ENCODE measurements around the gene KDM1B. TPM values are rescaled to one million over a fixed set of nuclear protein-coding genes. Genes with fewer than 3 reads are reported as not detected.

KDM1B gene
- total and polyA plus RNA-seq, 2 of the 8 experiments (the other 6 are each of a cell fraction or from before 2014, with no cell fraction given), result 3.7 to 7.5 TPM

- Histone ChIP-seq H3K4ac (replicated peaks; ENCODE audit: insufficient read length, low read depth, low read length) (no peak overlapping the region), H4K5ac (ENCODE audit: insufficient read length, low read depth, low read length) (no peak overlapping the region), H3K56ac (replicated peaks; ENCODE audit: insufficient read length, low read depth, low read length) (no peak overlapping the region), H2BK20ac (ENCODE audit: low read length) (no peak overlapping the region), H3K27me3 (replicated peaks in 1 of 4; ENCODE audit: control insufficient read depth in 3 of 4, extremely low read depth in 1 of 4, insufficient read depth in 3 of 4, low read length in 3 of 4) (no peaks in the 10 kb centered on the region), H2BK120ac (replicated peaks; ENCODE audit: low read depth, low read length) (no peak overlapping the region), H2AFZ (ENCODE audit: low read length) (no peak overlapping the region), H2BK15ac (ENCODE audit: low read length) (no peak overlapping the region), H3K23me2 (ENCODE audit: low read depth, low read length) (no peaks in the 10 kb centered on the region), H3K4me1 (replicated peaks in 1 of 4; ENCODE audit: control insufficient read depth in 3 of 4, insufficient read depth in 4 of 4, low read length in 3 of 4) (no peaks in the 10 kb centered on the region), H4K8ac (ENCODE audit: extremely low read depth, insufficient read depth, low read length) (no peak overlapping the region), H3K36me3 (ENCODE audit: control insufficient read depth in 2 of 4, insufficient read depth in 4 of 4, low read length in 3 of 4) (peaks cover 14 to 95% (median 57%) of the 10 kb centered on the region in 4 experiments), H3K79me1 (ENCODE audit: low read depth, low read length) (peaks cover 4% of the 10 kb centered on the region; the same call in 1 of the 2 replicates), H4K20me1 (replicated peaks in 1 of 2; ENCODE audit: control insufficient read depth in 1 of 2, insufficient read depth in 2 of 2, low read length in 2 of 2) (peaks cover 0 to 7% of the 10 kb centered on the region in 2 experiments), H2BK12ac (ENCODE audit: low read depth, low read length) (no peak overlapping the region), H3K4me2 (ENCODE audit: insufficient read depth in 1 of 2, low read depth in 2 of 2, low read length in 2 of 2) (no peak overlapping the region), H3K9ac (replicated peaks in 1 of 4; ENCODE audit: extremely low read depth in 1 of 4, low read depth in 3 of 4, low read length in 3 of 4) (no peak overlapping the region), H2BK5ac (ENCODE audit: low read depth, low read length) (no peak overlapping the region), H4K91ac (replicated peaks; ENCODE audit: insufficient read length, low read length) (no peak overlapping the region), H3K18ac (ENCODE audit: extremely low read depth, low read length) (no peak overlapping the region), H3K9me3 (ENCODE audit: insufficient read depth in 2 of 2, low read depth in 1 of 2, low read length in 1 of 2) (no peaks in the 10 kb centered on the region), H3K14ac (ENCODE audit: insufficient read length) (no peak overlapping the region), H3K23ac (ENCODE audit: insufficient read length) (no peak overlapping the region), H3K4me3 (ENCODE audit: extremely low read depth in 1 of 4, insufficient read depth in 2 of 4, low read depth in 3 of 4, low read length in 4 of 4) (no peak overlapping the region), H3K79me2 (ENCODE audit: control insufficient read depth in 1 of 2, insufficient read depth in 2 of 2, low read length in 2 of 2) (peaks cover 0 to 96% of the 10 kb centered on the region in 2 experiments; a peak in 2 of 4 replicates), H2AK5ac (ENCODE audit: low read depth, low read length) (no peak overlapping the region), H3K27ac (ENCODE audit: low read depth, low read length) (no peak overlapping the region)
- TF ChIP-seq CBX5 (IDR thresholded peaks at IDR 0.05; ENCODE audit: low read depth, low read length) (no peak), RAD21 (IDR thresholded peaks at IDR 0.05 in 1 of 2, conservative IDR thresholded peaks at IDR 0.05 in 1 of 2; ENCODE audit: low read depth in 2 of 2, low read length in 2 of 2) (no peak), KDM4A (IDR thresholded peaks at IDR 0.05; ENCODE audit: low read depth, low read length, severe bottlenecking) (no peak), CBX8 (IDR thresholded peaks at IDR 0.05; ENCODE audit: borderline replicate concordance, low read depth, low read length) (no peak), CTCF (IDR thresholded peaks at IDR 0.05; ENCODE audit: control extremely low read depth in 1 of 3, insufficient read depth in 1 of 3, low read depth in 1 of 3, low read length in 3 of 3) (no peak), SRF (IDR thresholded peaks at IDR 0.05; ENCODE audit: low read depth, low read length) (no peak), RXRA (IDR thresholded peaks at IDR 0.05; ENCODE audit: insufficient read depth, low read depth, low read length) (no peak), FOSL1 (IDR thresholded peaks at IDR 0.05; ENCODE audit: insufficient read depth, low read depth, low read length) (no peak), USF2 (IDR thresholded peaks at IDR 0.05; ENCODE audit: low read length) (no peak), SUZ12 (IDR thresholded peaks at IDR 0.05; ENCODE audit: low read length) (no peak)
- FAIRE-seq (no peak), DNase-seq (ENCODE audit: low read depth in 1 of 2, low spot score in 2 of 2) (no peak)
- POLR2A ChIA-PET (ENCODE audit: partially characterized antibody), result interaction anchor here (0.9 to 2.7 kb wide), 6 partner anchors 11 to 80 kb away, joined by 3 to 6 read pairs (median 4); no protein-coding TSS in a partner anchor
- CTCF ChIA-PET (ENCODE audit: partially characterized antibody), result interaction anchor here (0.6 to 1.8 kb wide), 4 partner anchors 20 to 481 kb away, joined by 3 to 5 read pairs (median 3); no protein-coding TSS in a partner anchor
These were observed 91.8 kb downstream of the KDM1B start for GRCh38 chr6:18247002-18247401.
